ENCODE results near the gene TRIM45. TPM values are rescaled to one million over a fixed set of nuclear protein-coding genes. Genes with fewer than 3 reads are reported as not detected.

TRIM45 gene
- total RNA-seq (2022; extraction: Qiagen RNA extraction) = 1.1 to 1.6 TPM (median 1.5 TPM) in 5 replicates

GRCh38 chr1:117121589-117122329 is at the start of gene TRIM45:
Gene TRIM45, minus strand, starts transcription at chr1:117121749. Its CDS starts 548 bp downstream, at chr1:117121201.

Other genes starting within 250 kb of the TRIM45 start
- 14.7 to 17.3 TPM (median 16.3 TPM) in 5 replicates for gene PTGFRN, start 211.8 kb downstream of the TRIM45 start, total RNA-seq (2022; extraction: Qiagen RNA extraction)
- gene CD101, start 120.0 kb downstream of the TRIM45 start, total RNA-seq (2022; extraction: Qiagen RNA extraction) = 0.10 to 0.46 TPM (median 0.29 TPM) in 5 replicates
- 14.6 to 22.5 TPM (median 21.2 TPM) in 5 replicates for gene TTF2, start 61.4 kb downstream of the TRIM45 start, total RNA-seq (2022; extraction: Qiagen RNA extraction)
- gene VTCN1, start 89.2 kb upstream of the TRIM45 start, total RNA-seq (2022; extraction: Qiagen RNA extraction) = 0.05 to 0.10 TPM (median 0.07 TPM) in 4 of 5 replicates, not detected in the other
- 5.0 to 7.6 TPM (median 7.1 TPM) in 5 replicates for gene MAN1A2, start 245.7 kb upstream of the TRIM45 start, total RNA-seq (2022; extraction: Qiagen RNA extraction)